GM12872 (cell line): ENCODE measurements around the gene DNAH10.

Experiments
- CTCF ChIP-seq: IDR thresholded peaks from 3 replicates; pipeline ENCODE4 v1.5.1; 2011; ENCODE audit warnings: low read depth, mild to moderate bottlenecking, low read length, moderate library complexity; ENCODE audit not compliant: insufficient read depth

Gene DNAH10

GRCh38 chr12:123859035-123859434 lies 96.9 kb downstream of the DNAH10 start:
- TF ChIP-seq CTCF: no peak

- TF ChIP-seq CTCF: no peak
These were observed 98.3 kb downstream of the DNAH10 start for GRCh38 chr12:123860377-123860776.

- no peak for TF ChIP-seq CTCF
These were observed 99.3 kb downstream of the DNAH10 start for GRCh38 chr12:123861392-123861791.

- TF ChIP-seq CTCF: no peak
These were observed 105.0 kb downstream of the DNAH10 start for GRCh38 chr12:123867141-123867540.

DNA sequence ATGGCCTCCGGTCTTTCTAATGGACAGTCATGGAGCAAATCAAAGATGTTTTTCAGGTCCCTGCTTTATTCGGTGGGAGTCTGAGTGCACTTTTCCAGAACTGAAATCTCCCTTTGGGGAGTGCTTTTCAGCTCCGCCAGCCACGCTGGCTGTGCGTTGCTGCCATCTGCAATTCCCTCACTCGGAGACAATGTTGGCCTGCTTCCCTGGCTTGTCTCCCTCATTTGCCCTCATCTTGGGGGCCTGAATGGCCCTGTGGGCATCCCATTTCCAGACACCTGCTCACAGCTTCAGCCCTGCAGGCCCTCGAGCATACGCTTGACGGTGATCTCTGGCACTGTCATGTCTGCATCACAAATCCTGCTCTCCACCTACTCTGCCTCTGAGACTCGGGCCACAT lies 106.7 kb downstream of the DNAH10 start:
- no peak for TF ChIP-seq CTCF

- TF ChIP-seq CTCF: no peak
These were observed 111.7 kb downstream of the DNAH10 start for GRCh38 chr12:123873793-123874192.

DNA sequence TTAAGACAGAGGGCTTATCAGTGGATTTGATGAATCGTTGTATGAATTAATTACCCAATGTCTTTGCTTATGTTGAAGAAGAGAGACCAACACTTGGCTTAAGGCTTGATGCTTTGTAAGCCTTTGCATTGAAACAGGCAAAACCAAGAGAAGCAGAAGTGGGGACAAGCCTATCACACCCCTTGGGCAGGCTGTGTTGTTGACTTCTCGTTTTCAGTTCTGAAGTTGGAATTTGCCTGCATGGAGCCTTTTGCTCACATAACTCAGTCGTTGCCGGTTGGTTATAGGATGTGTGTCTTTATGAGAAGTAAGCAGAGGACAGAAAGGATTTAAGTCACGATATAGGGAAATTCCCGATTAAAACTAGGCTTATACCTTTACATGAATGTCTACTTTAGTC lies 115.9 kb downstream of the DNAH10 start:
- no peak for TF ChIP-seq CTCF

- TF ChIP-seq CTCF: no peak
These were observed 117.0 kb downstream of the DNAH10 start for GRCh38 chr12:123879101-123879500.
